OCI-LY1 (cell line): ENCODE data around the gene GMDS.
A peak's percentile ranks its signal among the peaks of the same experiment; 100 is the strongest.

Experiments
- H2AFZ ChIP-seq: fragments of 200-600 bp; sonication (generic), shearing (Covaris generic); 2 replicates; pipeline ENCODE4 v1.6.0; 2014; ENCODE audit warnings: antibody characterized with exemption, mild to moderate bottlenecking, low read length
- H3F3A ChIP-seq: fragments of 200-600 bp; sonication (generic), shearing (Covaris generic); 2 replicates; pipeline ENCODE4 v1.6.0; 2014; ENCODE audit warnings: mild to moderate bottlenecking, antibody characterized with exemption, low read length, moderate library complexity; ENCODE audit not compliant: insufficient read depth
- H3K27ac ChIP-seq: fragments of 200-600 bp; sonication (generic); 2 replicates; pipeline ENCODE4 v1.5.1; 2014; ENCODE audit warnings: low read length, mixed run types, mild to moderate bottlenecking, low read depth; ENCODE audit not compliant: poor library complexity, severe bottlenecking
- H3K27me3 ChIP-seq: fragments of 200-600 bp; sonication (generic); 2 replicates; pipeline ENCODE4 v1.6.0; 2014; ENCODE audit warnings: antibody characterized with exemption, mild to moderate bottlenecking, low read length, moderate library complexity; ENCODE audit not compliant: insufficient read depth
- H3K36me3 ChIP-seq: fragments of 200-600 bp; sonication (generic); 2 replicates; pipeline ENCODE4 v1.6.1; 2014; ENCODE audit warnings: mild to moderate bottlenecking, antibody characterized with exemption, low read length, moderate library complexity, mixed read lengths; ENCODE audit not compliant: insufficient read depth
- H3K4me1 ChIP-seq: fragments of 200-600 bp; sonication (generic); 2 replicates; pipeline ENCODE4 v1.5.1; 2014; ENCODE audit warnings: mild to moderate bottlenecking, low read length, moderate library complexity; ENCODE audit not compliant: insufficient read depth, severe bottlenecking
- H3K4me2 ChIP-seq: fragments of 200-600 bp; sonication (generic), shearing (Covaris generic); 2 replicates; pipeline ENCODE4 v1.6.1; 2014; ENCODE audit warnings: low read length
- H3K4me3 ChIP-seq: fragments of 200-600 bp; sonication (generic); 2 replicates; pipeline ENCODE4 v1.5.1; 2014; ENCODE audit warnings: low read length, low read depth, mild to moderate bottlenecking, mixed read lengths; ENCODE audit not compliant: poor library complexity, severe bottlenecking
- H3K79me2 ChIP-seq: fragments of 200-600 bp; shearing (Covaris generic); 2 replicates; pipeline ENCODE4 v1.6.1; 2016; ENCODE audit warnings: mixed run types, low read length, mixed read lengths; ENCODE audit not compliant: insufficient read depth
- H3K9ac ChIP-seq: fragments of 200-600 bp; sonication (generic), shearing (Covaris generic); 2 replicates; pipeline ENCODE4 v1.6.1; 2014; ENCODE audit warnings: mild to moderate bottlenecking, low read length, mixed read lengths
- H3K9me2 ChIP-seq: fragments of 200-600 bp; sonication (generic), shearing (Covaris generic); 2 replicates; pipeline ENCODE4 v1.6.1; 2014; ENCODE audit warnings: low read depth, mild to moderate bottlenecking, low read length, mixed read lengths
- H3K9me3 ChIP-seq: fragments of 200-600 bp; shearing (Covaris generic); 2 replicates; pipeline ENCODE4 v1.6.1; 2014; ENCODE audit warnings: low read length, mixed read lengths
- H4K20me1 ChIP-seq: fragments of 200-600 bp; sonication (generic), shearing (Covaris generic); 2 replicates; pipeline ENCODE4 v1.6.0; 2016; ENCODE audit warnings: mild to moderate bottlenecking, low read length; ENCODE audit not compliant: insufficient read depth
- CTCF ChIP-seq: fragments of 200-600 bp; sonication (generic), shearing (Covaris generic); IDR thresholded peaks from 2 replicates; pipeline ENCODE4 v1.5.1; 2017; ENCODE audit warnings: mild to moderate bottlenecking, antibody characterized with exemption, low read length, moderate library complexity, mixed read lengths
- EZH2 ChIP-seq: fragments of 200-600 bp; sonication (generic), shearing (Covaris generic); IDR thresholded peaks from 2 replicates; pipeline ENCODE4 v1.8.0; 2017; ENCODE audit warnings: borderline replicate concordance, mixed run types, mild to moderate bottlenecking, antibody characterized with exemption, low read length, moderate library complexity, mixed read lengths

GMDS gene

GRCh38 chr6:2102316-2102883 lies 143.0 kb downstream of the GMDS start:
- H3K9ac ChIP-seq = peak overlapping the region; percentile 52
- H3K36me3 ChIP-seq = no peaks in the 10 kb centered on the region
- peak overlapping the region; percentile 56 for H3K4me2 ChIP-seq
- H3K27me3 ChIP-seq = no peaks in the 10 kb centered on the region
- no peak for TF ChIP-seq EZH2
- TF ChIP-seq CTCF = no peak
- 0 out of 2 replicates have a peak overlapping the region, but pooled peaks have one; percentile 79 for H2AFZ ChIP-seq
- no peaks in the 10 kb centered on the region for H3K79me2 ChIP-seq
- no peaks in the 10 kb centered on the region for H3F3A ChIP-seq
- H3K4me3 ChIP-seq = peak overlapping the region; percentile 37
- peak overlapping the region; percentile 86 for H3K27ac ChIP-seq
- no peaks in the 10 kb centered on the region for H4K20me1 ChIP-seq
- H3K4me1 ChIP-seq = peaks cover 36% of the 10 kb centered on the region
- H3K9me3 ChIP-seq = no peaks in the 10 kb centered on the region
- no peaks in the 10 kb centered on the region for H3K9me2 ChIP-seq

GRCh38 chr6:2101213-2101612 lies 144.2 kb downstream of the GMDS start:
- TF ChIP-seq CTCF = no peak
- TF ChIP-seq EZH2 = no peak
- Histone ChIP-seq H3F3A (no peaks in the 10 kb centered on the region), H3K36me3 (no peaks in the 10 kb centered on the region), H2AFZ (no peak overlapping the region), H3K79me2 (no peaks in the 10 kb centered on the region), H3K4me2 (no peak overlapping the region), H3K9me3 (no peaks in the 10 kb centered on the region), H3K9ac (no peak overlapping the region), H3K9me2 (no peaks in the 10 kb centered on the region), H3K4me3 (no peak overlapping the region), H3K27me3 (no peaks in the 10 kb centered on the region), H3K27ac (no peak overlapping the region), H3K4me1 (peaks cover 36% of the 10 kb centered on the region), H4K20me1 (no peaks in the 10 kb centered on the region)

GRCh38 chr6:2099870-2100269 lies 145.5 kb downstream of the GMDS start:
- Histone ChIP-seq H3K9ac (no peak overlapping the region), H3K27ac (no peak overlapping the region), H3K79me2 (no peaks in the 10 kb centered on the region), H3K4me2 (no peak overlapping the region), H3K36me3 (no peaks in the 10 kb centered on the region), H3F3A (no peaks in the 10 kb centered on the region), H3K4me1 (peaks cover 36% of the 10 kb centered on the region), H3K4me3 (no peak overlapping the region), H4K20me1 (no peaks in the 10 kb centered on the region), H3K9me3 (no peaks in the 10 kb centered on the region), H3K9me2 (no peaks in the 10 kb centered on the region), H2AFZ (no peak overlapping the region), H3K27me3 (no peaks in the 10 kb centered on the region)
- TF ChIP-seq EZH2 (no peak), CTCF (no peak)
